HepG2 (cell line): ENCODE measurements around the gene DBN1. TPM values are rescaled to one million over a fixed set of nuclear protein-coding genes. Genes with fewer than 3 reads are reported as not detected.

Experiments
- ATF3 ChIP-seq: sonication (generic); formaldehyde crosslinking; IDR thresholded peaks from 2 replicates; pipeline ENCODE4 v1.4.0; 2020; ENCODE audit warnings: missing genetic modification reagents
- ATF7 ChIP-seq, 2 experiments: fragments of 450-650 bp in 1 of 2; sonication (generic) in 1 of 2; formaldehyde crosslinking in 1 of 2; IDR thresholded peaks; 2 replicates each; pipeline versions ENCODE4 v1.4.0 to v1.6.1; 2016 to 2020; ENCODE audit warnings: antibody characterized with exemption in 1 of 2, mild to moderate bottlenecking in 1 of 2, missing genetic modification reagents in 1 of 2
- CREB3 ChIP-seq: sonication (generic); formaldehyde crosslinking; IDR thresholded peaks from 2 replicates; pipeline ENCODE4 v1.5.0; 2020; ENCODE audit warnings: missing genetic modification reagents
- FOXC1 ChIP-seq: sonication (generic); formaldehyde crosslinking; IDR thresholded peaks from 2 replicates; pipeline ENCODE4 v1.8.0; 2022; ENCODE audit warnings: mild to moderate bottlenecking, missing genetic modification reagents, borderline replicate concordance
- HIVEP1 ChIP-seq: sonication (generic); formaldehyde crosslinking; IDR thresholded peaks from 2 replicates; pipeline ENCODE4 v1.4.0; 2020; ENCODE audit warnings: mild to moderate bottlenecking, missing genetic modification reagents
- HOXA9 ChIP-seq: sonication (generic); formaldehyde crosslinking; IDR thresholded peaks from 2 replicates; pipeline ENCODE4 v1.8.1; 2022; ENCODE audit warnings: missing genetic modification reagents, mild to moderate bottlenecking, moderate library complexity, borderline replicate concordance
- MXD1 ChIP-seq: sonication (generic); formaldehyde crosslinking; IDR thresholded peaks from 2 replicates; pipeline ENCODE4 v1.4.0; 2020; ENCODE audit warnings: mild to moderate bottlenecking, missing genetic modification reagents
- NR2F1 ChIP-seq, 2 experiments: fragments of 450-650 bp in 1 of 2; formaldehyde crosslinking in 1 of 2; IDR thresholded peaks; 2 replicates each; pipeline versions ENCODE4 v1.5.0 to v1.6.1; 2016 to 2020; ENCODE audit warnings: mild to moderate bottlenecking in 1 of 2, missing compliant biosample characterization in 1 of 2, missing genetic modification reagents in 1 of 2, moderate library complexity in 1 of 2
- RXRB ChIP-seq: IDR thresholded peaks from 2 replicates; pipeline ENCODE4 v1.6.1; 2016; ENCODE audit warnings: borderline replicate concordance, missing genetic modification reagents, missing compliant biosample characterization
- SMC3 ChIP-seq: IDR thresholded peaks from 2 replicates; pipeline ENCODE4 v1.6.1; 2011; ENCODE audit warnings: low read length, improper control_type of control experiment
- SSRP1 ChIP-seq: IDR thresholded peaks from 2 replicates; pipeline ENCODE4 v1.6.1; 2016; ENCODE audit warnings: control low read depth
- ZNF431 ChIP-seq: sonication (generic); formaldehyde crosslinking; IDR thresholded peaks from 2 replicates; pipeline ENCODE4 v1.9.0; 2022; ENCODE audit warnings: missing genetic modification reagents, low read depth, mild to moderate bottlenecking, borderline replicate concordance
- ZNF446 ChIP-seq: sonication (generic); formaldehyde crosslinking; IDR thresholded peaks from 2 replicates; pipeline ENCODE4 v1.5.0; 2020; ENCODE audit warnings: mild to moderate bottlenecking, missing genetic modification reagents
- ZNF572 ChIP-seq: sonication (generic); formaldehyde crosslinking; IDR thresholded peaks from 2 replicates; pipeline ENCODE4 v1.5.1; 2020; ENCODE audit warnings: mild to moderate bottlenecking, missing genetic modification reagents
- polyA plus RNA-seq, 8 experiments: library from polyadenylated mRNA; depleted of rRNA in 3 of 8; stranded (reverse) in 7 of 8; unstranded in 1 of 8; fragments of >200 nt; fragmentation: Illumina TruSeq in 4 of 8; extraction: Trizol in 4 of 8; gene quantifications; 2 replicates each; pipeline versions ENCODE4 v1.2.1 to v1.2.3, GENCODE V29; 2011 to 2016; ENCODE audit warnings: low read depth in 4 of 8, missing spikeins in 1 of 8, mixed read lengths in 1 of 8; ENCODE audit not compliant: insufficient read depth in 1 of 8
- total RNA-seq, 5 experiments: library from RNA; depleted of rRNA; stranded (reverse); fragments of >200 nt; fragmentation: Illumina TruSeq; extraction: Trizol; gene quantifications; 2 replicates each; pipeline ENCODE4 v1.2.3, GENCODE V29; 2016; ENCODE audit warnings: low read depth in 1 of 5

DBN1 gene
- total and polyA plus RNA-seq, 2 of the 13 experiments (the other 11 are each of a cell fraction or from before 2014, with no cell fraction given), result 27.0 to 37.3 TPM

GRCh38 chr5:177425196-177425800 lies 48.1 kb downstream of the DBN1 start (continued):
- TF ChIP-seq CREB3 (CRISPR knock-in tag) (no peak), ZNF431 (CRISPR knock-in tag) (no peak), RXRB (no peak), HIVEP1 (CRISPR knock-in tag) (peak; percentile 30; the same call in 1 of the 2 replicates), MXD1 (0 out of 2 replicates have a peak, but pooled peaks have one; percentile 36), SMC3 (no peak), NR2F1 (CRISPR knock-in tag; IDR thresholded peaks at IDR 0.05) (no peak), FOXC1 (CRISPR knock-in tag) (peak; percentile 38; the same call in 1 of the 2 replicates), HOXA9 (CRISPR knock-in tag) (0 out of 2 replicates have a peak, but pooled peaks have one; percentile 22), SSRP1 (CRISPR knock-in tag) (peak; percentile 74; the same call in 1 of the 2 replicates), ATF7 (IDR thresholded peaks at IDR 0.05) (no peak), ATF7 (CRISPR knock-in tag; IDR thresholded peaks at IDR 0.05) (no peak), ZNF572 (0 out of 2 replicates have a peak, but pooled peaks have one; percentile 51), ATF3 (CRISPR knock-in tag) (0 out of 2 replicates have a peak, but pooled peaks have one; percentile 2), ZNF446 (CRISPR knock-in tag) (no peak)
